ENCODE data around the gene RNF157. TPM values are rescaled to one million over a fixed set of nuclear protein-coding genes. Genes with fewer than 3 reads are reported as not detected.
A peak's percentile ranks its signal among the peaks of the same experiment; 100 is the strongest.

Gene RNF157
- total RNA-seq = 100 to 1,000 TPM in 1 of 2 experiments, 10 to 100 TPM in 1; 73.0 to 148 TPM

- DNase-seq (peak; percentile 70), ATAC-seq (peak; percentile 94)
- Mint-ChIP-seq H3K36me3 (peaks cover 34% of the 10 kb centered on the region), H3K27me3 (peaks cover 3% of the 10 kb centered on the region), H3K9me3 (ENCODE audit: low read depth) (no peaks in the 10 kb centered on the region), H3K4me1 (peaks cover 67% of the 10 kb centered on the region), H3K27ac (peak within 1 kb of the TSS; percentile 89), H3K4me3 (peak within 1 kb of the TSS; percentile 84)
- CTCF ChIA-PET = interaction anchor here (0.6 to 2.6 kb wide), 9 partner anchors 20 to 114 kb away, joined by 3 to 12 read pairs (median 4); no protein-coding TSS in a partner anchor
These were observed at the start of gene RNF157 for GRCh38 chr17:76240461-76241203. Gene RNF157, minus strand, starts transcription at chr17:76240493. Its CDS starts 253 bp downstream, at chr17:76240240.

DNA sequence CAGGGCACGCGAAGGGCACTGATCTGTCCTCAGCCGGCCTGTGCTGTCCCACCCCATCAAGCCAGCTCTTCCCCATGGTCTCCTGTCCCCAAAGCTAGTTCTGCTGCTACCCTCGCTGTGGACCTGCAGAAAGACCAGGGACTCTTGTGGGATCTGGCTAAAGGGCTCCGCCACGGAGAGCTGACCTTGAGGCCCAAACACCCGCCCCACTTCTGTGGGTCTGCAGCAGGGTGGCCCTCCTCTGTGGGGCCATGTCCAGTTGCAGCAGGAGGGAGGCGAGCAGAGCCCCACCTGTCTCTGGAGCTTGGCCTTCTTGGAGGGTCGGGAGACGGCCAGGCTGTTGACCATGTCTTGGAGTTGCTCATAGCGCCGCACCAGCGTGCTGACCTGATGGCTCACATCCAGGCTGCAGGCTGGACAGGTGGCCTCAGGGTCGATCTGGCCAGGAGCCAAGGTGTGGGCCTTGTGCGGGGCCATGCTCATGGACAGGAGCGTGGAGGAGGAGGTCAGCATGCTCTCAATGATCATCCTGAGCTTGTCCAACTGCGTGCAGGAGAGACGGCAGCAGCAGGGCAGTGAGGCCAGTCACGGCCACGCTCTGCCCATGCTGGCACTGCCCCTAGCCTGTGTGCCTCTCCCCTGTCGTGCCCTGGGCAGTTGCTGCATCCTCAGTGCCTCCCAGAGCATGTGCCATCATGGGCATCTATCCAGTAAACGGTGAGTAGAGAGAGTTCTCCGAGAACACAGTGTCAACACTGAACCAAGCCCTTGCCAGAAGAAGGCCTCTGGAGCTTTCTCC lies 41.5 kb upstream of the RNF157 start:
- H3K27ac Mint-ChIP-seq = no peak overlapping the region
- ATAC-seq (no peak), DNase-seq (no peak)
- CTCF ChIA-PET = interaction anchor here (2.0 to 13.7 kb wide), 7 partner anchors 8 to 268 kb away, joined by 4 to 308 read pairs (median 39); partner anchors contain the start of gene FOXJ1
- H3K4me1 Mint-ChIP-seq = peaks cover 1% of the 10 kb centered on the region
- H3K4me3 Mint-ChIP-seq = no peak overlapping the region
- H3K9me3 Mint-ChIP-seq (ENCODE audit: low read depth) = no peaks in the 10 kb centered on the region
- no peaks in the 10 kb centered on the region for H3K27me3 Mint-ChIP-seq
- no peaks in the 10 kb centered on the region for H3K36me3 Mint-ChIP-seq

DNA sequence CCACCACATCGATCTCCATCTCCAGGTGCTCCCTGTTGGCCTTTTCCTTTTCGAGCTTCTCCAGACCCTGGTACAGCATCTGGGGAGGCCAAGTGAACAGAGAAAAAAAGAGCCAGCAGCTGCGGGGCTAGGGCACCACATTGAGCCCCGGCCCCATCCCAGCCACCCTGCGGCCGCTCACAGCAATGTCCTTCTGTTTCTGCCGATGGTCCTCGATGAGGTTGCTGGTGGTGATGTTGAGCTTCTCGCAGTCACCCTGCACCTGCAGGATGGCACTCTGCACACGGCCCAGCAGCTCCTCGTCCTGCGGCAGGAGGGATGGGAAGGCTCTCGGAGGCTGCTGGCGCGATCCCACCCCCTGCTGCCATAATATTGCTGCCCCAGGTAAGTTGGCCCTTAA lies 40.4 kb upstream of the RNF157 start:
- H3K27me3 Mint-ChIP-seq = no peaks in the 10 kb centered on the region
- ATAC-seq (no peak), DNase-seq (no peak)
- H3K4me1 Mint-ChIP-seq = peaks cover 1% of the 10 kb centered on the region
- CTCF ChIA-PET = interaction anchor here (1.0 to 13.7 kb wide), 22 partner anchors 12 to 300 kb away, joined by 3 to 308 read pairs (median 9); partner anchors contain the start of genes EXOC7 and FOXJ1
- no peaks in the 10 kb centered on the region for H3K36me3 Mint-ChIP-seq
- H3K9me3 Mint-ChIP-seq (ENCODE audit: low read depth) = no peaks in the 10 kb centered on the region
- H3K27ac Mint-ChIP-seq = no peak overlapping the region
- no peak overlapping the region for H3K4me3 Mint-ChIP-seq

- no peak for DNase-seq
- H3K27me3 Mint-ChIP-seq = no peaks in the 10 kb centered on the region
- no peak for ATAC-seq
- H3K9me3 Mint-ChIP-seq (ENCODE audit: low read depth) = no peaks in the 10 kb centered on the region
- CTCF ChIA-PET = interaction anchor here (0.7 to 13.7 kb wide), 66 partner anchors 8 to 299 kb away, joined by 3 to 308 read pairs (median 5); partner anchors contain the start of genes EXOC7, FOXJ1 and UBALD2
- no peaks in the 10 kb centered on the region for H3K36me3 Mint-ChIP-seq
- no peak overlapping the region for H3K27ac Mint-ChIP-seq
- H3K4me1 Mint-ChIP-seq = peaks cover 1% of the 10 kb centered on the region
- H3K4me3 Mint-ChIP-seq = no peak overlapping the region
These were observed 39.5 kb upstream of the RNF157 start for GRCh38 chr17:76279742-76280287.

DNA sequence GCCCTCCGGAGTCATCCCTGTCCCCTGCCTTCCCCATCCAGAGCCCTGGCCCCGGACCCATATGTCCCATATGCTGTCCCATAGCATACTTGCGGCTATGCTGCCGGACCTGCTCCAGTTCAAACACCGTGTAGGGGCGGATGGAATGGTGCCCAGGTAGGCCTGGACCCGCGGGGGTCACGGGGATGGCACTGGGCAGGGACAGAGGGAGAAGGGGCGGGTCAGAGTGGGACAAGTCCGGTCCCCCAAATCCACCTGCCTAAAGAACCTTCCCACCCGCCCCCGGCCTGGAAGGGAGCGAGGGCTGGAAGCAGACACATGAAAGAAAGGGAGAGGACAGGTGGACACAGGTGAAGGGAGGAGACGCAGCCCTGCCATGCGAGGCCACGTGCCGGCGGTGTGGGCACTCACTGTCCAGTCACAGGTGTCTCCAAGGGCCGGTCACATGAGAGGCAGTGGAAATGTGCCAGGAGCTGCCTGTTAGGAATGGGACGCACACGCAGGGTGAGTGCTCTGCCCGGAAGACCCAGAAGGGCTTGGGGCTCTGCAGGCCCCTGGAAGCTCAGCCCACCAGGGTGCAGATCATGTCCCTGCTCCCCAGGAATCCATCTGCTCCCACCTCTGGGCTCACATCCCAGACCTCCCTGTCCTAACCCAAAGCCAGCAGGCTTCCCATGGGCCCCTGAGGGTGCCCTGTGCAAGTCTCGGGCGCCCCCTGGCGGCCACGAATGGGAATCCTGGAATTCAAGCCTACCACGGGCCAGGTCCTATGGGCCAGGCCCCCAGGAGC lies 38.9 kb upstream of the RNF157 start:
- Mint-ChIP-seq H3K4me1 (peaks cover 4% of the 10 kb centered on the region), H3K36me3 (no peaks in the 10 kb centered on the region), H3K27me3 (no peaks in the 10 kb centered on the region), H3K27ac (no peak overlapping the region), H3K4me3 (no peak overlapping the region), H3K9me3 (ENCODE audit: low read depth) (no peaks in the 10 kb centered on the region)
- ATAC-seq (peak; percentile 88), DNase-seq (peak; percentile 89)
- CTCF ChIA-PET = interaction anchor here (0.7 to 13.7 kb wide), 69 partner anchors 9 to 298 kb away, joined by 3 to 308 read pairs (median 5); partner anchors contain the start of genes EXOC7, FOXJ1 and UBALD2

DNA sequence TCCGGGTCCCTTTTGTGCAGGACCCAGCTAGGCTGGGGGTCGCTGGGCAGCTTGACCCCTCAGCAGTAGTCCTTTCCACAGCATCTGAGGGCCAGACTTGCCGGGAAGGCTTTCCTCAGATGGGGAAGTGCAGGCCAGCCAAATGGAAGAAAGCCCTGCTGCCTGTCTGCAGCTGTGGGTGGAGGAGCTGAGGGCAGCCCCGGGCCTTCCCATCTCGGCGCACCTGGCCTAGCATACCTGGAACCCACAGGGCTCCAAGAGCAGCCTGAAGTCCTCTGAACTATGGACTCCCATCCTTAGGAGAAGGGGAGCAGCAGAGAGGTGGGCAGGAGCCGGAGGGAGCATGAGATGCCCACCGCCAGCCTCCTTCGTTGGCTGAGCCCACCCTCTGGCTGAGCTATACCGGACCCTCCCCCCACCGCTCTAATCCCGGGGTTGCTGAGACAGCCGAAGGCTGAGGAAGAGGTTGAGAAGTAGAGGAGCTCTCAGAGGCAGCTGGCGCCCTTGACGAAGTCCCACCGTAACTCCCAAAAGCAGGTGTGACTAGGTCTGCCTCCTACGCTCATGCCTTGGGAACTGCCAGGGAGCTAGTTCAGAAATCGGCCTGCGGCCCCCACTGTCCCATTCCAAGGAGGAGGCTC lies 38.1 kb upstream of the RNF157 start:
- ATAC-seq (no peak), DNase-seq (peak; percentile 42)
- no peaks in the 10 kb centered on the region for H3K36me3 Mint-ChIP-seq
- H3K9me3 Mint-ChIP-seq (ENCODE audit: low read depth) = no peaks in the 10 kb centered on the region
- no peak overlapping the region for H3K27ac Mint-ChIP-seq
- CTCF ChIA-PET = interaction anchor here (1.0 to 13.7 kb wide), 17 partner anchors 9 to 265 kb away, joined by 3 to 308 read pairs (median 17); partner anchors contain the start of genes EXOC7, FOXJ1 and UBALD2
- H3K27me3 Mint-ChIP-seq = no peaks in the 10 kb centered on the region
- peaks cover 11% of the 10 kb centered on the region for H3K4me1 Mint-ChIP-seq
- H3K4me3 Mint-ChIP-seq = no peak overlapping the region

DNA sequence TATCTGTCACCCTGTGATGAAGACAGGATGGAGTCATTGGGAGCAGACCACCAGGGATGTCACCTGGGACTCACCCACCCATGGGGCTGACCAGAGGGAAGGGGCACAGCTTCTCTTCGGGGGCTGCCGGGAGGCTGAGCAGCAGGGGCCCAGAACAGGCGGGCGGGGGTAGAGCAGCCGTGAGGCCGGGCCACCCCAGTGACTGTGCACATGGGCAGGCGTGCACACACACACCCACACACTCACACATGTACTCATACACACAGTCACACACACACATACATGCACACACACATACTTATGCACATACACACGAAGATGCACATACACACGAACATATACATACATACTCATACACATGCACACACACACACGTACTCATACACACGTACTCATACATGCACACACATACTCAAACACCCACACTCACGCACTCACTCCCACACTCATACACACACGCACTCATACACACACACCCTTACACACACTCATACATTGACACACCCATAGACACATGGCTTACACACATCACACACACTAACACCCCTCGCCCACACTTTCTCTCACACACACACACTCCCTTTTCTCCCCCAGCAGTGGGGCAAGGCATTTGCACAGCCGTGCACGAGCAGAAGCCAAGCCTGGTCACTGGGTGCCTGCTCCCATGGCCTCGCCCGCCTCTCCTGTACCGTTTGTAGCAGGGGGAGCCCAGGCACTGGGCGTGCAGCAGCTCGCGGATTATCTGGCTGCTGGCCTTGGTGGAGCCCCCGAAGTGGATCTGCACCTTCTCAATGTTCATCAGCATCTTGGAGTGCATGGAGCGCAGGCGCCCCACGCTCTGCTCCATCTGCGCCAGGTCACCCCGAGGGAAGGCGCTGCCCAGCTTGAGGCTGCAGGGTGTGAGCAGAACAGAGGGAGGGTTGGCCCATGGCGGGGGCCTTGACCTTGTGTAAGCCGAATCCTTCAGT lies 37.3 kb upstream of the RNF157 start:
- Mint-ChIP-seq H3K4me3 (no peak overlapping the region), H3K27me3 (no peaks in the 10 kb centered on the region), H3K9me3 (ENCODE audit: low read depth) (no peaks in the 10 kb centered on the region), H3K27ac (peak overlapping the region; percentile 74), H3K36me3 (no peaks in the 10 kb centered on the region), H3K4me1 (peaks cover 19% of the 10 kb centered on the region)
- CTCF ChIA-PET = interaction anchor here (0.6 to 13.7 kb wide), 11 partner anchors 9 to 264 kb away, joined by 3 to 308 read pairs (median 5); no protein-coding TSS in a partner anchor
- DNase-seq (peak; percentile 41), ATAC-seq (no peak)

DNA sequence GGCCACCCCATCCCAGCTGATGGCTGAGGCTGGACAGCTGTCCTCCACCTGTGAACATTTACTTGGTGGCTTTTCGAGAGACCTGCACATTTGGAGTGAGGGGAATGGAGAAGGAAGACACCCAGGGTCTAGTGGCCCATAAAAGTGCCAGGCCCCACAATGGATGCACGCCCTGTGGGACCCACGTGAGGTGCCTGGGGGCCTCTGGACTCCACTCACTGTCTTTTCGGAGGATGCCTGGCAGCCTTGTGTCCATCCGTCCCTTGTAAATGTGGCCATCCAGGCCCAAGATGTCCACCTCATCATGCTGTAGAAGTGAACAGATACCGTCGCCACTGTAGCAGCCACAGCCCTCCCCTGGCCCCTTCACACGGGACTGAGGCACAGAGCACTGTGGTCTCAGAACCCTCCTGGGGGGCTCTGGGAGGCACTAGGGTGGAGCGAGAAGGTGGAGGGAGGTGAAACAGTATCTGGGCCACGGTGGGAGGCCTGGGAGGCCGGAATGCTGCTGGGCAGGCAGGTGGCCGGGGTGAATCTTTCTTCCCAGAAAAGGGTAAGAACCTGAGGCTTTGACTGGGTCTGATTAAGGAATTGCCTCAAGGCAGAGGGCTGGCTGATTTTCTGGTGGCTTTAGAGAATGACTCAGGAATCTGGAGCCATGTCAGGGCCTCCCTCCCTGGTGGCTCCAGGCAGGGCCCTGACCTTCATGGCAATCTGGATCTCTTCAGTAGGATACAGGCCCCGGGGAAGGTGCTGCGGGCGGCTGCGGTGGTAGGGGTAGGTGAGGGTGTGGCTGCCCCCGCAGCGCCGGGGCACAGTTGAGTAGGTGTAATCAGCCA lies 36.4 kb upstream of the RNF157 start:
- CTCF ChIA-PET = interaction anchor here (0.6 to 2.8 kb wide), 6 partner anchors 8 to 155 kb away, joined by 3 to 23 read pairs (median 3); no protein-coding TSS in a partner anchor
- Mint-ChIP-seq H3K9me3 (ENCODE audit: low read depth) (no peaks in the 10 kb centered on the region), H3K27ac (peak overlapping the region; percentile 74), H3K4me3 (no peak overlapping the region), H3K4me1 (peaks cover 23% of the 10 kb centered on the region), H3K27me3 (no peaks in the 10 kb centered on the region), H3K36me3 (peaks cover 2% of the 10 kb centered on the region)
- ATAC-seq (no peak), DNase-seq (peak; percentile 41)

DNA sequence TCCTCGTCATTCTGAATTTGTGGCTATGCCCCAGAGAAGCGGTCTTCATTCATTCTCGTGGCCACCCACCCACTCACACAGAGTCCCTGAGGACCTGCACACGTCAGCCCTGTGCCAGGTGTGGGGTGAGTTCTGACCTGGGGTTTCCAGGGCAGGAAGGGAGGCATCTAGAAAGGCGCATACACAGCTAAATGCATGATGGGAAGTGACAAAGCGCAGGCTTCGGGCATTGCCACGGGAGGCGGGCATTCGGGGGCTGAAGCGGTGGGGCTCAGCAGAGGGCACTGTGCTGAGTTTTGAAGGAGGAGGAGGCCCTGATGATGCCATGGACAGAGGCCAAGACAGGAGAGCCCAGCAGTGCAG lies 35.8 kb upstream of the RNF157 start:
- Mint-ChIP-seq H3K27ac (no peak overlapping the region), H3K4me3 (no peak overlapping the region), H3K36me3 (peaks cover 7% of the 10 kb centered on the region), H3K27me3 (no peaks in the 10 kb centered on the region), H3K4me1 (peaks cover 28% of the 10 kb centered on the region), H3K9me3 (ENCODE audit: low read depth) (no peaks in the 10 kb centered on the region)
- no peak for ATAC-seq
- CTCF ChIA-PET = interaction anchor here (0.8 to 2.8 kb wide), 5 partner anchors 8 to 155 kb away, joined by 3 to 23 read pairs (median 3); no protein-coding TSS in a partner anchor
- peak; percentile 43 for DNase-seq

DNA sequence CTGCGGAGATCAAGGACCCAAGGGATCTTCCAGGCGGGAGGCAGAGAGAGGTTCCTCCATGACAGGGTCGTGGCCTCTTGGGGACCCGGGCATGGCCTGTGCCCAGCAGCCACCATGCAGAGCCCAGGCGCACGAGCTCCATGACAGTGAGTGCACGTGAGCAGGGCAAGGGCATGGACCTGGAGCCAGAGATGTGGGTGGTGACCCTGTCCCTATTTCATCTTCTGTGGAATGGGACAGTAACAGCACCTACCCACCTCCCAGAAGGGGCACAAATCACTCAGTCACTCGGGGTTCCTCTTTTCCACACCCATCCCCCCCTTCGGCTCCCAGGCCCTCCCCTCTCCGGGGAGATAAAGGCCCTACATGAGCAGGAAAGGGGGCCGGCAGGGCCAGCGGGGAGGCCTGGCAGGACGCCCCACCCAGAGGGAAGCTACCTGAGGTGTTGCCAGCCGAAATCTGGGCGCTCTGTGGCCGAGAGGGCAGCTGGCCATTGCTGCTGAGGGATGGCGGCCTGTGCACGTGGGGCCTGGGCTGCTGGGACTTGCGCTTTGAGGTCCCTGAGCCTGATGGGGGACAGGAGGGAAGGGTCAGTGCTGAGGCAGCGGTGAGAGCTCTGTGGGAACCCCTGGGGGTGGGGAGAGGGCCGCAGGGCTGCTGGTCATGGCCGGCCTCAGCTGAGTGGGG lies 35.2 kb upstream of the RNF157 start:
- CTCF ChIA-PET = interaction anchor here (0.8 to 3.7 kb wide), 11 partner anchors 8 to 261 kb away, joined by 3 to 25 read pairs (median 5); no protein-coding TSS in a partner anchor
- ATAC-seq (no peak), DNase-seq (peak; percentile 43)
- no peak overlapping the region for H3K27ac Mint-ChIP-seq
- H3K27me3 Mint-ChIP-seq = no peaks in the 10 kb centered on the region
- peaks cover 12% of the 10 kb centered on the region for H3K36me3 Mint-ChIP-seq
- H3K4me1 Mint-ChIP-seq = peaks cover 33% of the 10 kb centered on the region
- no peaks in the 10 kb centered on the region for H3K9me3 Mint-ChIP-seq (ENCODE audit: low read depth)
- no peak overlapping the region for H3K4me3 Mint-ChIP-seq
